Epidermal melanocyte (primary cell): Measurements from ENCODE around the gene TENM4.

Source experiments
- DNase-seq: peaks from one replicate; pipeline ENCODE4 v3.0.0; 2011; ENCODE audit warnings: low spot score; ENCODE audit not compliant: insufficient read length

The TENM4 gene

DNA sequence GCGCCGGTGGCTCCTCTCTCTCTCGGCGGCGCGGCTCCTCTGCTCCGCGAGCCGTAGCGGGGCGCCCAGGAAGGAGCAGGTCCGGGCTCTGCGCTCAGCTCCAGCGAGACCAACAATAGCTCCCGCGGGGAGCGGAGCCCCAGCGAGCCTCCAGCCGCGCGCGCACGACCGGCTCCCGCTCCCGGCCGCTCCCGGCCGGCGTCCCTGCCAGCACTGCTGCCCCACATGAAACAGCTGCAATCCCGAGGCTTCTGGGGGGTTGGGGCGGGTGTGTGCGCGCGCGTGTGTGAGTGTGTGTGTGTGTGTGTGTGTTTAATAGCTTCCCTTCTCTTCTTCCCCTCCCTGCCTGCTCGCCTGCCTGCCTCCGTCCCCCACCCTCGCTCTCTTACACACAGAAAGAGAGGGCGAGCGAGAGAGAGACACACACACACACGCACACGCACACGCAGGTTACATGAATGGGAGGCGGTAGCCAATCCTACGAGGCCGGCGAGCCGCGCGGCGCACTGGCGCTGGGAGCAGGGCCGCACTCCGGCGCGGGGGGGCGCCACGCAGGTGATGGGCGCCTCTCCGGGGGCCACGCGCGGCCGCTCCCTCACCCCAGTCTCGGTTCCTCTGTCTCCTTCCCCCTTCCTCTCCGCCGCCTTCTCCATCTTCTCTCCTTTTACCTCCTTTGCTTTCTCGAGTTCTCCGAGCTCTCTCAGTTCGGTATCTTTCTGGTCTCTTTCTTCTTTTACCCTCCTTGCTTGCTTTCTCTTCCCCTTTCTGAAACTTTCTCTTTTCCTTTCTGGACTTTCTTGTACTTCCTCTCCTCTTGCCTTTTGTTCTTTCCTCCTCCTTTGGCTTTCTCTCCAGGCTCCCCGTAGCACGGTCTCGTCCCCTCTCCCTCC is at the start of gene TENM4:
TENM4 (minus strand) TSS at position 460 of the 890 bp plus-strand sequence. CDS start 371,086 bp downstream, outside the sequence.
- no peak for DNase-seq

GRCh38 chr11:79488286-79488685 is 47.5 kb upstream of the TENM4 start:
- DNase-seq = no peak

DNA sequence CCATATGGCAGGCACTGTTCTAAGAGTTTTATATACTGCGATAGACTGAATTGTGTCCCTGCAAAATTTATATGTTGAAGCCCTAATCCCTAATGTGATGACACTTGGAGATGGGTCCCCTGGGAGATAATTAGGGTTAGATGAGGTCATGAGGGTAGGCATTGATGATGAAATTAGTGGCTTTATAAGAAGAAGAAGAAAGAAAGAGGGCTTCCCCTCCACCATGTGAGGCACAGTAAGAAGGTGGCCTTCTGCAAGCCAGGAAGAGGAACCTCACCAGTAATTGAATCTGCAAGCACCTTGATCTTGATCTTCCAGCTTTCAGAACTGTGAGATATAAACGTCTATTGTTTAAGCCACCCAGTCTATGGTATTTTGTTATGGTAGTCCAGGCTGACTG is 46.6 kb upstream of the TENM4 start:
- no peak for DNase-seq

DNA sequence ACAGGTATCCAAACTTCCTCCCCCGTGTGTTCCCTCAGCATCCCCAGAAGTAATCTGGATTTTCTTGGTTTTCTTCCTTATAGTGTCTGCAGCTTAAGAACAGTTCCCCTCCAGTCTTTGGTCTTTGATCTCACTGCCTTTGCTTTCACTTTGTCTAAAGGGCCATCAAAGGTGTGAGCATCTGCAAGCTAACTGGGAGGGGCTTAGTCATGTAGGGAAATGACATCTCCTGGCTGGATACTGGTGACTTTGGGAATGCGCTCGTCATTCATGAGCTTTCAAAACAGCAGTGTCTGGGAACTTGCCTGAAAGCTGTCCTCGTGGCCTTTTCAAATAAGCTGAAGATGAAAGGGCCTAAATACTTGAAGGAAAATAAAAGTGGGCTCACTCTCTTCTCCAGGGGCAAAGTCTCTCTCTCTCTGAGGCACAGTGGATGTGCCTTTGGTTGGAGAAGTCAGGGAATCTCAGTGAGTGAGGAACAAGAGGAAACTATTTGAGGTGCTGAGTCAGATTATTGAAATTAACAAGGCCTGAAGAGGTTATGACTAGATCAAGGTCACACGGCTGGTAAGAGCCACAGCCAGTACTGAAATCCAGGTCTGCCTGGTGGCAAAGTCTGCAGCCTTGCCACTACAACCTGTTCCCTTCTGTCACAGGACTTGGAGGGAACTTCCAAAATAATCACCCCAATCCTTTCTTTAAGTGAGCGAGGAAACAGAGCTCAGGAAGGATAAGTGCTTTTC is 45.6 kb upstream of the TENM4 start:
- no peak for DNase-seq

DNA sequence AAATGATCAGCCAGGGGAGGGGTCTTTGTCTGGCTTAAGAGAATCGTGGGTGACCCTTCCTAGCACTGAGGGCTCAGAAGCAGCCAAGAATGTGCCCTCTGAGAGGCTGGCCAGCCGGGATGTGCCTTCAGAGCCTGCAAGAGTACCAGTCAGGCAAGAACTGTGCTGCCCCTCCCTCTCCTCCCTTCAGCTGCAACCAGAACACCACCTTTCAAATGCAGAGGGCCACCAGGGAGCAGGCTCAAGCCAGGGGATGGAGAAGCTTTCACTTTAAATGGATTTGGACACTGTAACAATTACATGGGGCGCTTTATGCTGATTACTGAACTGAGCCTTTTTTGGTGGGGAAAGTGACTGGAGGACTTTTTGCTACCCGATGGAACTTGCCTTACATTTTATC is 44.9 kb upstream of the TENM4 start:
- DNase-seq = no peak

DNA sequence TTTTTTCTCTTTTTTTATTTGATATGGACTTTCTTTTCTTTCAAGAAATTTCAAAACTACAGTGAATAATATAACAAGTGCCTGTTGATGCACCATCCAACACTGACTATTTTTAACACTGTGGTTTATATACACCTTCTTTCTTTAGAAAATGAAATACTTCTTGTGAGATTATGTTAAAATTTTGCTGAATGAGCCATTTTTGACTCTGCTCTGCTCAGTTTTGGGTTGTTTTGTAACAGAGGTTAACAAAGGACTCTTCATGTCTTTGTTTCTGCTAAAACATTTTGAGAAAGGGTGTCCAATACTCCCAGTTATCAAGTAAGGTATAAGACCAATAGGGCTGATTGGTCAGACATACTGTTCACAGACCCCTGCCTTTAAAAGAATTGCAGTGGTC is 44.0 kb upstream of the TENM4 start:
- no peak for DNase-seq

- DNase-seq = no peak
These were observed 42.0 kb upstream of the TENM4 start for GRCh38 chr11:79482800-79483199.

DNA sequence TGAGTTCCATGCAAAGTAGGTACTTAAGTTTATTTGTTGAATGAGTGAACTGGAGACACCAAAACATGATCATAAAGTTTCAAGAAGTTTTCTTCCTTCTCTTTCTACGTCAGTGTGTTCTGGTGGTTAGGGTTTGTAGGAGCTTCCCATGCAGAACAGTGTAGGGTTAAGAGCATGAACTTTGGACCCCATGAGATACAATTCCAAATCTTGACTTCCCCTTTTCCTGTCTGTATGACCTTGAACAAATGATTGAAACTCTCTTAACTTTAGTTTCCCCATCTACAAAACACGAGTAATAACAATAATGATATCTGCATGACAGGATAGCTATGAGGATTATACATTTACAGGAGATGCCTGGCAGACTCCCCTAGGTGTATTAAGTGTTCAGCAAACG is 41.0 kb upstream of the TENM4 start:
- DNase-seq = no peak

- no peak for DNase-seq
These were observed 40.0 kb upstream of the TENM4 start for GRCh38 chr11:79480864-79481263.

- no peak for DNase-seq
These were observed 32.1 kb upstream of the TENM4 start for GRCh38 chr11:79472819-79473529.

DNA sequence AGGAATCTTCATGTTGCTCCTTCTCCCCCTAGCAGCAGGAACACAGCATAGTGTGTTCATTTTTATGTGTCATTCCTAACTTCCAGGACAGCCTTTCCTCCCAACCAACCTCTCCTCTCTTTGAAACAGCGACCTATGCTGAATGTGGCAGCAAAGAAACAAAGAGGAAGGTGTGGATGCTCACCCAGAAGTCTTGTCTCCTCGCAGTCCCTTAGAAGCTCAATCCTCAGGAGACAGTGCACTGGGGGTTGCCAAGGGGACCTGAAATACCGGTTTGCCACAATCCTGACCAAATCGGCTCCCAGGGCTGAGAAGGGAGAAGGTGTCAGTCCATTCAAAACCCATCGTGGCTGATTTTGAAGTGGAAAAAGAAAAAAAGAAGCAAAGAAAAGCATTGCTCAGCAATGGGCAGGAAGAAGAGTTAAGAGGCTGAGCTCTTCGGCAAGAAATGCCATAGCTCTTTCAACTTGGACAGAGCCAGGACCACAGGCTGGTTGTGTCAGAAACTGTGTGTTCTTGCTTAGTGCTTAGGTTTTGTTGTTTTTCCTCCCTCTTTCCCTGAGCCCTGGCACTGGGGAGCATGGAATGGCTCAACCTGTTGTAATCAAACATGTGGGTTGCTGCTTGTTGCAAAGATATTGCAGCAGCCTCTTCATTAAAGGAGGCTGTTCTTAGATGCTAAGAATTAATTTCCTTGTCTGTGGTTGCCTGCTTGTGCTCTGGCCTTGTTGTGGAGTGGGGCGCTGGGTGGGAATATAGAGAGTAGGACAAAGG is 30.4 kb upstream of the TENM4 start:
- no peak for DNase-seq

GRCh38 chr11:79470161-79470560 is 29.3 kb upstream of the TENM4 start:
- DNase-seq = no peak

DNA sequence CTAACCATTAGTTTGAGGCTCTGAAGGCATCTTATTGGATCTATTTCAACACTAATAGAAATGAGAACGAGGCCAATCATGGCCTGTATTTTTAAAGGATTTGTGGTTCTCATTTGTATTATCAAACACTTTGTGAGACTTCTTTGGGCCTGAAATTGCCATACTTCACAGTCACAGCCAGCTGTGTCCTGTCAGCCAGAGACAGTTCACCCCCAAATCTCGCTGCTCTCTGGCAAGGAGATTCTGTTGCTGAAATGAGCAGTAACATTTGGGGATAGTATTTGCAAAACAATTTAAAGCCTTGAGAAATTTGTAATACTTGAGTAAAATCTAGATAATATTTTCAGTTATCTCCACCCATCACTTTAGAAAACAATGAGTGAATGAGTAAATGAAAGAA is 26.9 kb upstream of the TENM4 start:
- DNase-seq = no peak

DNA sequence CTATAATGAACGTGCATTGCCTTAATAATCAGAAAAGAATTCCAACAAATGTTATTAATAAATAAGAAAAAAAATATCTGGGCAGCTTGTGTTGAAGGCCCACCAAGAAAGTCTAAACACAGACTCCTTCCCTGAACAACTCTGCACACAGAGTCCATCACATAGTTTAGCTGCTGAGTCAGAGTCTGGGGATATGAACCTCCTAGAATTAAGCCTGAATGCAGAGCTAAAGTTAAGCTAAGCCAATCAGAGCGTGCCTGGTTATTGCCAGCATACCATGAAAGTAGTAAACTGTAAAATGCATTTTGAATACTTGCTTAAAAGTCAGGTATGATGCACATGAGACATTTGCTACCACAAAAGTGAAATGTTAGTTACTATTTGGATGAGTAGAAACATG is 25.6 kb upstream of the TENM4 start:
- DNase-seq = no peak

DNA sequence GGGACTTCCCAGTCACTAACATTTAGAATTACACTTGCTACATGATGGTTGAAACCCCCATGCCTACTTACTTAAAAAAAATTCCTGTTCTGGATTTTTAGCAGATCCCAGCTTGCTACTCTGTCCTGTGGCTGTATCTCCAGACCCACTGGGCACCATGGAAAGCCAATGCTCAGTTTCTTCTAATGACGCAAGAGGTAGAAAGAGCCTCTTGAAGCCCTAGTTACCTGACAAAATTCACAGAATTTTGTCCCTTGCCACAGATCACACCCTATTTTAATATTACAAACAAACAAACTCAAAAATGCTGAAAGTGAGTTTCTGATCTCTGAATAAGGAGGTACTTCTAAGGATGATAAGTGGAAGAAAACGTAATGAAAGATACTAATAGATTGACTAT is 24.3 kb upstream of the TENM4 start:
- no peak for DNase-seq

DNA sequence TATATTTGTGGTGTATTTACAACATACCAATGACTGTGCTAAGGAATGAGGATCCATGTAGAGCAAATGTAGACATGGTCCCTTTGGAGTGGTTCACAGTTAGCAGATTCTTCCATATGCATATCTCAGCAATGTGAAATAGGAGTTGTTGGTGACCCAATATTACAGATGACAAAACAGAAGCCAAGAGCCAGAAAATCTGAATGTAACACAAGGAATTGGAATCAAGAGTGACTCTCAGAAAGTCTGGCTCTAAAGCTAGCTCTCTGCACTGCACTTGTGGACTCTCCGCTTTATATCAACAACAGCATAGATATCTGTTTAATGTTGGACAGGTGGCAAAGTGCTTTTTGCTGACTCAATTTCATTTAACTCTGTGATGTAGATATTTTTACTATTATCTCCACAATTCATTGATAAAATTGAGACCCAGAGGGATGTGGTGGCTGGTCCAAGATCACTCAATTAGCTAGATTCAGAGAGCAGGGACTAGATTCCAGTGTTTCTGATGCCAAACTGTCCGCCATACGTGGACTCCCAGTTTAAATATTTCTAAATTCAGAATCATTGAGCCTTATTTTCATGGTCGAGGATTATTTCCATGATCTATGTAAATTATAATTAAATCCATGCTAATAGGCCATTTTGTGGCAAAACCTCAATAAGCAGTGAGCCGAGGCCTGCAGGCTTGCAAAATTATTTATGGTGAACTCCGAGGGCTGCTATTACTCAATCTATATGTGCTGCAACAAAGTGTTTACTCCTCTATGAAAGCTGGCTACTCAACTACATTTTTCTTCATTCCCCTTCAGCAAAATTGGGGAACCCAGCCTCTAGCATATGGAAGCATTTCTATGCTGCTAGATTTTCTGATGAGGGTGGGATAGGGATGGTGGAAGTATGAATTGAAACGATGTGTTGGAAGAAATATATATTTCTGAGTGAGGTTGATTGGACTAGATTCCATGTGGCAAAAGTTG is 21.1 kb upstream of the TENM4 start:
- DNase-seq = no peak

- no peak for DNase-seq
These were observed 20.3 kb upstream of the TENM4 start for GRCh38 chr11:79461144-79461543.

GRCh38 chr11:79458709-79459108 is 17.9 kb upstream of the TENM4 start:
- no peak for DNase-seq

DNA sequence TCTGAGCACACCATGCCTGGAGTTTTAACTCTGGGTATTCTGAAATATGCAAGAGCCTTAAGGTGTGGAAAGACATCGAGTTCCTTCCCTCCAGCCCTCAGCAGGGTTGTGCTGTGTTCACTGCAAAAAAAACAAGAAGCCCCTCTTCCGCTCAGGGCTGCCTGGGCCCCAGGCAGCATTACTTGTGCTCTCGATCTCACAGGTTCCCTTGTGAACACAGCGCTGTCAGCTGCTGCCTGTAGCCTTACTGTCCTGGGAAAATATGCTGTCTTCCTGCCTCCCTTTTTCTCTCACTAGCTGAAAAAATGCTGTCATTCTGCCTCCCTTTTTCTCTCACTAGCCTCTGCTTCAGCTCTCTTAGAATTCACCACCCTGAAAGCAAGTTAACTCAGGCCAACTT is 15.7 kb upstream of the TENM4 start:
- no peak for DNase-seq

DNA sequence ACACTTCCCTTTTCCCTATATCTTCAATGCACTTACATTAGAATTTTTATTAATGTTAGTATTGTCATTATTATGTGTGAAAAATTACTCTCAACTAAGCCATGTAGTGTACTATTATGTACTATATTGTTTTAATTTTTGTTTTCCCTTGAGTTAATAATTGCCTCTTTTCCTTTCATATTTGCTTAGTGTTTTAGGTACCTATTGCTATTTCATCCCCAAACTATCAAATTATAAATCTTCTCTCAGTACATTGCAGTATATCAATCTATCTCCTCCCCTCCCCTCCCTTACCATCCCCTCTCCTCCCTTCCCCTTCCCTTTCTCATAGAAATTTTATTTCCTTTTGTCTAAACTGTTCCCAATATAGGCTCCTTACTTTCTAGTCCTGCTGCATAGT is 12.8 kb upstream of the TENM4 start:
- DNase-seq = no peak
